ENCODE data around the gene CLSTN1.
"Not testable (repeated sequence)": the region's sequence is repeated elsewhere in the genome, so short reads cannot be mapped to it uniquely, and the experiment has no call there.

Gene CLSTN1

DNA sequence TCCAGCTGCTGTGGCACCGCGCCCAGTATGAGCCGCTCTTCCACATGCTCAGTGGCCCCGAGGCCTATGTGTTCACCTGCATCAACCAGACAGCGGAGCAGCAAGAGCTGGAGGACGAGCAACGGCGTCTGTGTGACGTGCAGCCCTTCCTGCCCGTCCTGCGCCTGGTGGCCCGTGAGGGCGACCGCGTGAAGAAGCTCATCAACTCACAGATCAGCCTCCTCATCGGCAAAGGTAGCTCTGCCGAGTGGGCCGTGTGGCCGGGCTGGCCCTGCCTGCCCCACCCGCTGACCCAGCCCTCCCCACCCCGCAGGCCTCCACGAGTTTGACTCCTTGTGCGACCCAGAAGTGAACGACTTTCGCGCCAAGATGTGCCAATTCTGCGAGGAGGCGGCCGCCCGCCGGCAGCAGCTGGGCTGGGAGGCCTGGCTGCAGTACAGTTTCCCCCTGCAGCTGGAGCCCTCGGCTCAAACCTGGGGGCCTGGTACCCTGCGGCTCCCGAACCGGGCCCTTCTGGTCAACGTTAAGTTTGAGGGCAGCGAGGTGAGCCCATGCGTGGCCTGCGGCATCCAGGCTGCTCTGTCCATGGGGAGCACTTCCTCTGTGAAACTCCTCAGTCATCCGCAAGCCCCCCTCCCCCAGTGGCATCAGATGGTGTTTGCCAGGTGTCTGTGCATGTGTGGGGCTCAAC is 108.1 kb downstream of the CLSTN1 start:
- no peak for TF ChIP-seq POLR2A (IDR thresholded peaks at IDR 0.05; ENCODE audit: low read depth, low read length)
- FAIRE-seq (no peak), DNase-seq (ENCODE audit: insufficient read length, low spot score) (no peak)

GRCh38 chr1:9714257-9714718 is 109.5 kb downstream of the CLSTN1 start:
- DNase-seq (ENCODE audit: insufficient read length, low spot score) (no peak), FAIRE-seq (no peak)
- no peak for TF ChIP-seq POLR2A (IDR thresholded peaks at IDR 0.05; ENCODE audit: low read depth, low read length)

DNA sequence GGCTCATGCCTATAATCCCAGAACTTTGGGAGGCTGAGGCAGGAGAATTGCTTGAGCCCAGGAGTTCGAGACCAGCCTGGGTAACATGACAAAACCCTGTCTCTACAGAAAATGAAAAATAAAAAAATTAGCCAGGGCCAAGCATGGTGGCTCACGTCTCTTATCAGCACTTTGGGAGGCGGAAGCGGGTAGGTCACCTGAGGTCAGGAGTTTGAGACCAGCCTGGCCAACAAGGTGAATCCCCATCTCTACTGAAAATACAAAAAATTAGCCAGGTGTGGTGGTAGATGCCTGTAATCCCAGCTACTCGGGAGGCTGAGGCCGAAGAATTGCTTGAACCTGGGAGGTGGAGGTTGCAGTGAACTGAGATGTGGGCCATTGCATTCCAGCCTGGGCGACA is 111.0 kb downstream of the CLSTN1 start:
- not testable (repeated sequence) for DNase-seq (ENCODE audit: insufficient read length, low spot score); FAIRE-seq

GRCh38 chr1:9711466-9712020 is 112.2 kb downstream of the CLSTN1 start:
- DNase-seq (ENCODE audit: insufficient read length, low spot score) (no peak), FAIRE-seq (no peak)
- TF ChIP-seq POLR2A (IDR thresholded peaks at IDR 0.05; ENCODE audit: low read depth, low read length), result no peak

GRCh38 chr1:9710037-9710436 is 113.7 kb downstream of the CLSTN1 start:
- TF ChIP-seq POLR2A (IDR thresholded peaks at IDR 0.05; ENCODE audit: low read depth, low read length), result no peak
- no peak for FAIRE-seq
- DNase-seq (ENCODE audit: insufficient read length, low spot score), result no peak

DNA sequence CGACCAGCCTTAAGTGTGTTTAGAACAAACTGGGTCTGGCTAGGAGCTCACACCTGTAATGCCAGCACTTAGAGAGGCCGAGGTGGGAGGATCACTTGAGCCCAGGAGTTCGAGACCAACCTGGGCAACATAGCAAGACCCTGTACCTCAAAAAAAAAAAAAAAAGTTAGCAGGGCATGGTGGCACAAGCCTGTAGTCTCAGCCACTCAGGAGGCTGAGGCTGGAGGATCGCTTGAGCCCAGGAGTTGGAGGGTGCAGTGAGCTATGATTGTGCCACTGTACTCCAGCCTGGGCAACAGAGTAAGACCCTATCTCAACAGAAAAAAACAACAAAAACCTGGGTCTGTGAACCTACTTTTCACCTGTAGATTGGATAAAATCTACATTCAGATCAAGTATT is 117.6 kb downstream of the CLSTN1 start:
- TF ChIP-seq POLR2A (IDR thresholded peaks at IDR 0.05; ENCODE audit: low read depth, low read length), result no peak
- FAIRE-seq (no peak), DNase-seq (ENCODE audit: insufficient read length, low spot score) (no peak)

GRCh38 chr1:9705337-9706093 is 118.2 kb downstream of the CLSTN1 start:
- FAIRE-seq (no peak), DNase-seq (ENCODE audit: insufficient read length, low spot score) (no peak)
- TF ChIP-seq POLR2A (IDR thresholded peaks at IDR 0.05; ENCODE audit: low read depth, low read length), result no peak

DNA sequence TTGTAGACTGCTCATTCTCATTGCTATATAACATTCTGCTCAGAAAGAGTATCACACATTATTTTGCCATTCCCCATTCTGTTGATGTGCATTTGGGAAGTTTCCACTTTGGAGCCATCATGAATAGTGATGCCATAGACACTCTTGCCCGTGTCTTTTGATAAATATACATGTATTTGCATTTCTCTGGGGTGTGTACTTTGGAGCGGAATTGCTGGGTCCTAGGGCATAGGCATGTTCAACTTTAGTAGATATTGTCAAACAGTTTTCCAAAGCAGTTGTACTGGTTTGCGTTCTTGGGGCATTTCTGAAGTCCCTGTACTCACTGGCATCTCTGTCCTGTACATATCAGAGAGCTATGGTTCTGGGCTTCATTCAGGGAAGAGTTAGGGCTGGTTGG is 120.1 kb downstream of the CLSTN1 start:
- DNase-seq (ENCODE audit: insufficient read length, low spot score) (no peak), FAIRE-seq (no peak)
- no peak for TF ChIP-seq POLR2A (IDR thresholded peaks at IDR 0.05; ENCODE audit: low read depth, low read length)

DNA sequence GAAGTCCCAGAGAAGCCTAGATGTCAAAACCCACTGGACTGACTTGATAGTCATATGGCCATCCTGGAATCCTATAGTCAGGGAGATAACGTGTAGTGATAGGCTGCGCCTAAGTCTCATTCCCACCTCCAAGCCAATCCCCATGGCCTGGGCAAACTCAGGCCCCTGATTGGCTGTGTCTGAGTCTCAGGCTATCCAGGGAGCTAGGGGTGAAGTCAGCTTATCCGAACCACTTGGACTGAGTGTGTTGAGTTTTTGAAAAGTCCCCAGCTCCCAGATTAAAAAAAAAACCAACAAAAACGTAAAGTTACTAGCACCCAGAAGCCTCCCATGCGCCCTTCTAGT is 120.6 kb downstream of the CLSTN1 start:
- no peak for TF ChIP-seq POLR2A (IDR thresholded peaks at IDR 0.05; ENCODE audit: low read depth, low read length)
- FAIRE-seq, result no peak
- DNase-seq (ENCODE audit: insufficient read length, low spot score), result no peak

- DNase-seq (ENCODE audit: insufficient read length, low spot score) (no peak), FAIRE-seq (no peak)
- TF ChIP-seq POLR2A (IDR thresholded peaks at IDR 0.05; ENCODE audit: low read depth, low read length), result no peak
Measured at GRCh38 chr1:9701665-9702064, 122.1 kb downstream of the CLSTN1 start.

DNA sequence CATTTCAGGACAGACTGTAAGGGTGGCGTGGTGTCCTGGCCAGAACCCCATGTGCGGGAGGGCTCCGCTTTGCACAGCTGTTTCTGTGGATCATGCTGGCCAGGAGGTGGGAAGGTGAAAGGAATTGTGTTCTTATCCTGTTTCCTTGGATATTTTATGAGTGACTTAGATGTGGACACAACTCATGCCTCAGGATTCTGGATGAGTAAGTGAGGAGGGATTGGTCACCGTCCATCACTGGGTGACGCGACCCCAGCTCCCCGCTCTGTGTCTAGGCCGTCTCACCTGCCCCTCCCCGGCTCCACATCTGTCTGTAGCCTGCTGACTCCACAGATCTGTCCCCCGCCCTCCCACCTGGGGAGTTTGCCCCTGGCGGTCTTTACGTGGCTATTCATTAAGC is 123.4 kb downstream of the CLSTN1 start:
- no peak for TF ChIP-seq POLR2A (IDR thresholded peaks at IDR 0.05; ENCODE audit: low read depth, low read length)
- FAIRE-seq, result peak; percentile 15
- DNase-seq (ENCODE audit: insufficient read length, low spot score), result peak; percentile 63

GRCh38 chr1:9699361-9699760 is 124.4 kb downstream of the CLSTN1 start:
- TF ChIP-seq POLR2A (IDR thresholded peaks at IDR 0.05; ENCODE audit: low read depth, low read length), result no peak
- FAIRE-seq, result no peak
- no peak for DNase-seq (ENCODE audit: insufficient read length, low spot score)

DNA sequence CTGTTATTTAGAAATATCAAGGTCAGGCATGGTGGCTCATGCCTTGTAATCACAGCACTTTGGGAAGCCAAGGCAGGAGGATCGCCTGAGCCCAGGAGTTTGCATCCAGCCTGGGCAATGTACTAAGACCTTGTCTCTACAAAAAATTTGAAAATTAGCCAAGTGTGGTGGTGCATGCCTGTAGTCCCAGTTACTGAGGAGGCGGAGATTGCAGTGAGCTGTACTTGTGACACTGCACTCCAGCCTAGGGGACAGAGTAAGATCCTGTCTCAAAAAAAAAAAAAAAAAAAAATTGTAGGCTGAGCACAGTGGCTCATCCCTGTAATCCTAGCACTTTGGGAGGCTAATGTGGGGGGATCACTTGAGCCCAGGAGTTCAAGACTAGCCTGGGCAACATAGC is 127.0 kb downstream of the CLSTN1 start:
- DNase-seq (ENCODE audit: insufficient read length, low spot score) (no peak), FAIRE-seq (no peak)
- no peak for TF ChIP-seq POLR2A (IDR thresholded peaks at IDR 0.05; ENCODE audit: low read depth, low read length)

- FAIRE-seq (no peak), DNase-seq (ENCODE audit: insufficient read length, low spot score) (no peak)
- no peak for TF ChIP-seq POLR2A (IDR thresholded peaks at IDR 0.05; ENCODE audit: low read depth, low read length)
Measured at GRCh38 chr1:9691691-9692090, 132.1 kb downstream of the CLSTN1 start.

- no peak for TF ChIP-seq POLR2A (IDR thresholded peaks at IDR 0.05; ENCODE audit: low read depth, low read length)
- FAIRE-seq (no peak), DNase-seq (ENCODE audit: insufficient read length, low spot score) (no peak)
Measured at GRCh38 chr1:9691108-9691445, 132.7 kb downstream of the CLSTN1 start.
